B cell (primary cell): ENCODE measurements around the gene PAX6. TPM values are rescaled to one million over a fixed set of nuclear protein-coding genes. Genes with fewer than 3 reads are reported as not detected.

Experiments
- ATAC-seq: fragments of 200-7000 bp; cut with Tn5 transposase; one replicate; pipeline ENCODE4 v1.10.0; 2021; ENCODE audit warnings: low read depth, mild to moderate bottlenecking, moderate number of reproducible peaks, moderate library complexity
- CTCF ChIA-PET: fragments of 350-600 bp; sonication (Branson Sonifier 250); formaldehyde crosslinking; loops from one replicate; lab custom pipeline; 2021; ENCODE audit warnings: antibody characterized with exemption, inconsistent platforms; lab: Charles Lee
- POLR2A ChIA-PET: fragments of 350-600 bp; sonication (Branson Sonifier 250); formaldehyde crosslinking; loops from one replicate; lab custom pipeline; 2021; ENCODE audit warnings: antibody characterized with exemption; lab: Charles Lee
- DNase-seq: peaks from one replicate; pipeline ENCODE4 v3.0.0; 2013
- H2AFZ ChIP-seq: 2 replicates; pipeline ENCODE4 v1.6.1; 2012; ENCODE audit warnings: mild to moderate bottlenecking, low read depth, low read length; ENCODE audit not compliant: insufficient read depth, poor library complexity, severe bottlenecking
- H3K27ac ChIP-seq, 2 donors: 1 replicate in 1 of 2; 2 replicates in 1 of 2; pipeline ENCODE4 v1.5.1; 2012 to 2013; ENCODE audit warnings: low read length in 2 of 2, mild to moderate bottlenecking in 2 of 2, moderate library complexity in 1 of 2
- H3K27me3 ChIP-seq, 4 experiments: fragments of 200-600 bp in 1 of 4; sonication (generic) in 1 of 4; replicated peaks in 1 of 4; 1 replicate in 2 of 4; 2 replicates in 2 of 4; pipeline versions ENCODE4 v1.6.1 to v1.7.0; 2013 to 2016; ENCODE audit warnings: low read length in 3 of 4, mild to moderate bottlenecking in 2 of 4, mixed read lengths in 1 of 4, moderate library complexity in 1 of 4; ENCODE audit not compliant: insufficient read depth in 4 of 4, control insufficient read depth in 3 of 4; ENCODE audit errors: control extremely low read depth in 1 of 4
- H3K36me3 ChIP-seq, 2 experiments: replicated peaks in 1 of 2; 1 replicate in 1 of 2; 2 replicates in 1 of 2; pipeline versions ENCODE4 v1.6.1 to v1.7.1; 2013; ENCODE audit warnings: low read length in 1 of 2; ENCODE audit not compliant: insufficient read depth in 2 of 2, control insufficient read depth in 1 of 2; ENCODE audit errors: control extremely low read depth in 1 of 2, extremely low read depth in 1 of 2
- H3K4me1 ChIP-seq, 2 donors: fragments of 200-600 bp in 1 of 2; sonication (generic) in 1 of 2; 1 replicate in 1 of 2; 2 replicates in 1 of 2; pipeline versions ENCODE4 v1.5.1 to v1.6.1; 2013 to 2017; ENCODE audit warnings: low read length in 2 of 2; ENCODE audit not compliant: control insufficient read depth in 2 of 2, insufficient read depth in 2 of 2
- H3K4me2 ChIP-seq: replicated peaks from 2 replicates; pipeline ENCODE3; 2012; ENCODE audit warnings: mild to moderate bottlenecking, low read depth, low read length; ENCODE audit not compliant: poor library complexity, severe bottlenecking
- H3K4me3 ChIP-seq, 5 experiments: fragments of 200-600 bp in 1 of 5; sonication (generic) in 1 of 5; 1 replicate in 3 of 5; 2 replicates in 2 of 5; pipeline versions ENCODE4 v1.5.1 to v1.7.0; 2011 to 2016; ENCODE audit warnings: low read length in 4 of 5, mild to moderate bottlenecking in 4 of 5, low read depth in 2 of 5, control low read depth in 1 of 5, moderate library complexity in 1 of 5; ENCODE audit not compliant: insufficient read depth in 1 of 5; ENCODE audit errors: control extremely low read depth in 1 of 5, extremely low read depth in 1 of 5
- H3K79me2 ChIP-seq: fragments of 200-600 bp; sonication (generic); one replicate; pipeline ENCODE4 v1.6.0; 2016; ENCODE audit warnings: low read length; ENCODE audit not compliant: control insufficient read depth, insufficient read depth
- H3K9ac ChIP-seq: fragments of 200-600 bp; sonication (generic); 2 replicates; pipeline ENCODE4 v1.6.1; 2017; ENCODE audit warnings: mild to moderate bottlenecking, low read length, moderate library complexity
- H3K9me3 ChIP-seq, 3 donors: one replicate each; pipeline versions ENCODE4 v1.6.1 to v1.7.1; 2013; ENCODE audit warnings: low read length in 2 of 3; ENCODE audit not compliant: control insufficient read depth in 2 of 3, insufficient read depth in 1 of 3; ENCODE audit errors: control extremely low read depth in 1 of 3
- H4K20me1 ChIP-seq: 2 replicates; pipeline ENCODE4 v1.6.0; 2012; ENCODE audit warnings: mild to moderate bottlenecking, low read length; ENCODE audit not compliant: insufficient read depth, control insufficient read depth, poor library complexity, severe bottlenecking
- H3K27ac Mint-ChIP-seq: one replicate; pipeline ENCODE4 v1.8.0; 2021; ENCODE audit warnings: mixed read lengths
- H3K27me3 Mint-ChIP-seq: one replicate; pipeline ENCODE4 v1.8.0; 2021; ENCODE audit warnings: mixed read lengths
- H3K4me1 Mint-ChIP-seq: one replicate; pipeline ENCODE4 v1.8.0; 2021; ENCODE audit warnings: mixed read lengths
- H3K4me3 Mint-ChIP-seq: one replicate; pipeline ENCODE4 v1.8.0; 2021; ENCODE audit warnings: mixed read lengths
- H3K9me3 Mint-ChIP-seq: one replicate; pipeline ENCODE4 v1.8.0; 2022; ENCODE audit warnings: mixed read lengths; ENCODE audit not compliant: insufficient read depth
- CTCF ChIP-seq: fragments of 200-600 bp; IDR thresholded peaks from one replicate; pipeline ENCODE4 v1.8.0; 2022; ENCODE audit warnings: antibody characterized with exemption, mild to moderate bottlenecking
- EZH2 ChIP-seq: IDR thresholded peaks from 2 replicates; pipeline ENCODE4 v1.6.1; 2012; ENCODE audit warnings: borderline replicate concordance, low read depth, mild to moderate bottlenecking, moderate library complexity, low read length; ENCODE audit not compliant: insufficient read depth, poor library complexity, severe bottlenecking
- WGBS: methylation state at CpG from one replicate; pipeline ENCODE4 v1.1.5; 2013; ENCODE audit warnings: missing lambda C conversion rate; ENCODE audit not compliant: insufficient coverage; 5-methylcytosine and 5-hydroxymethylcytosine counted together
- intact Hi-C: fragments of 100-400 bp; cut with micrococcal nuclease; formaldehyde crosslinking; loops from one replicate; pipeline ENCODE4 v1.10.0; 2022
- polyA plus RNA-seq: library from polyadenylated mRNA; depleted of rRNA; stranded (reverse); fragments of >200 nt; gene quantifications from 2 replicates; pipeline ENCODE4 v1.2.3, GENCODE V29; 2012
- total RNA-seq, 2 donors: library from RNA; stranded (reverse); fragments of 120-200 nt in 1 of 2; gene quantifications; 1 replicate in 1 of 2; 2 replicates in 1 of 2; pipeline versions ENCODE4 v1.2.3 to v1.2.4, GENCODE V29; 2013 to 2022

The PAX6 gene
- total and polyA plus RNA-seq, 2 donors (not counting 1 experiment from before 2014, with no cell fraction given), result not detected

- Histone ChIP-seq H3K9me3 (no peaks in the 10 kb centered on the region), H3K36me3 (peaks cover 0 to 6% of the 10 kb centered on the region in 2 experiments), H3K27ac (no peak overlapping the region), H3K4me2 (no peak overlapping the region), H3K9ac (no peak overlapping the region), H3K27me3 (no peaks in the 10 kb centered on the region), H2AFZ (no peak overlapping the region), H4K20me1 (no peaks in the 10 kb centered on the region), H3K4me3 (no peak overlapping the region), H3K4me1 (no peaks in the 10 kb centered on the region), H3K79me2 (no peaks in the 10 kb centered on the region)
- DNase-seq, result no peak
- Mint-ChIP-seq H3K4me1 (no peaks in the 10 kb centered on the region), H3K4me3 (no peak overlapping the region), H3K9me3 (no peaks in the 10 kb centered on the region), H3K27me3 (no peaks in the 10 kb centered on the region), H3K27ac (no peak overlapping the region)
- ChIA-PET CTCF (no interaction called here), POLR2A (no interaction called here)
- no peak for TF ChIP-seq EZH2
- TF ChIP-seq CTCF, result no peak
- intact Hi-C loops, result no loop called here
- ATAC-seq, result no peak
- 91% methylated on average over 4 of the region's 6 CpGs for WGBS
Observed at GRCh38 chr11:31783252-31783651, 27.9 kb downstream of the PAX6 start.

GRCh38 chr11:31782257-31782656, 28.9 kb downstream of the PAX6 start:
- intact Hi-C loops, result no loop called here
- no peak overlapping the region for H3K27ac ChIP-seq
- no peak overlapping the region for H3K9ac ChIP-seq
- no peak overlapping the region for H3K4me2 ChIP-seq
- Mint-ChIP-seq H3K9me3 (peaks cover 2% of the 10 kb centered on the region), H3K4me1 (no peaks in the 10 kb centered on the region), H3K27ac (no peak overlapping the region), H3K27me3 (no peaks in the 10 kb centered on the region), H3K4me3 (no peak overlapping the region)
- H3K27me3 ChIP-seq, result no peaks in the 10 kb centered on the region
- no peaks in the 10 kb centered on the region for H3K9me3 ChIP-seq
- DNase-seq, result no peak
- H3K4me1 ChIP-seq, result no peaks in the 10 kb centered on the region
- peaks cover 0 to 6% of the 10 kb centered on the region in 2 experiments for H3K36me3 ChIP-seq
- ChIA-PET POLR2A (no interaction called here), CTCF (no interaction called here)
- no peak overlapping the region for H3K4me3 ChIP-seq
- H3K79me2 ChIP-seq, result no peaks in the 10 kb centered on the region
- no peak overlapping the region for H2AFZ ChIP-seq
- ATAC-seq, result no peak
- H4K20me1 ChIP-seq, result no peaks in the 10 kb centered on the region
- no peak for TF ChIP-seq EZH2
- no peak for TF ChIP-seq CTCF
- WGBS, result 100% methylated on average over 2 of the region's 2 CpGs
